Measurements from ENCODE around the gene P2RY14. TPM values are rescaled to one million over a fixed set of nuclear protein-coding genes. Genes with fewer than 3 reads are reported as not detected.

Gene P2RY14
- total RNA-seq, 2 donors from 2014 or later: 0.09 to 0.28 TPM

- Histone ChIP-seq H3K27ac (no peak overlapping the region), H3K4me3 (no peak overlapping the region), H3K9me3 (no peaks in the 10 kb centered on the region), H3K27me3 (replicated peaks; ENCODE audit: insufficient read depth) (no peaks in the 10 kb centered on the region), H3K4me1 (replicated peaks) (no peaks in the 10 kb centered on the region), H3K36me3 (no peaks in the 10 kb centered on the region)
- 95% methylated on average over 11 of the region's 11 CpGs for WGBS
- no peak for DNase-seq (ENCODE audit: low spot score)
- TF ChIP-seq POLR2AphosphoS5 (IDR thresholded peaks at IDR 0.05) (no peak), POLR2A (IDR thresholded peaks at IDR 0.05) (no peak), CTCF (IDR thresholded peaks at IDR 0.05) (no peak)
- intact Hi-C loops (cut with DNase I): no loop called here
Observed at GRCh38 chr3:151268267-151269235, 9.8 kb downstream of the P2RY14 start.

- Histone ChIP-seq H3K4me1 (replicated peaks) (no peaks in the 10 kb centered on the region), H3K27me3 (replicated peaks; ENCODE audit: insufficient read depth) (no peaks in the 10 kb centered on the region), H3K36me3 (no peaks in the 10 kb centered on the region), H3K27ac (no peak overlapping the region), H3K9me3 (no peaks in the 10 kb centered on the region), H3K4me3 (no peak overlapping the region)
- intact Hi-C loops (cut with DNase I): no loop called here
- WGBS: 94% methylated on average over 1 of the region's 1 CpG
- no peak for DNase-seq (ENCODE audit: low spot score)
- TF ChIP-seq CTCF (IDR thresholded peaks at IDR 0.05): no peak
- TF ChIP-seq POLR2A (IDR thresholded peaks at IDR 0.05): no peak
- TF ChIP-seq POLR2AphosphoS5 (IDR thresholded peaks at IDR 0.05): no peak
Observed at GRCh38 chr3:151267066-151267465, 11.3 kb downstream of the P2RY14 start.

- no peak for DNase-seq (ENCODE audit: low spot score)
- no peak overlapping the region for H3K27ac ChIP-seq
- H3K4me1 ChIP-seq (replicated peaks): no peaks in the 10 kb centered on the region
- H3K4me3 ChIP-seq: no peak overlapping the region
- intact Hi-C loops (cut with DNase I): no loop called here
- H3K36me3 ChIP-seq: no peaks in the 10 kb centered on the region
- no peak for TF ChIP-seq POLR2A (IDR thresholded peaks at IDR 0.05)
- no peak for TF ChIP-seq CTCF (IDR thresholded peaks at IDR 0.05)
- TF ChIP-seq POLR2AphosphoS5 (IDR thresholded peaks at IDR 0.05): no peak
- H3K9me3 ChIP-seq: no peaks in the 10 kb centered on the region
- 80% methylated on average over 5 of the region's 5 CpGs for WGBS
- no peaks in the 10 kb centered on the region for H3K27me3 ChIP-seq (replicated peaks; ENCODE audit: insufficient read depth)
Observed at GRCh38 chr3:151265866-151266265, 12.5 kb downstream of the P2RY14 start.

GRCh38 chr3:151265166-151265565 is 13.2 kb downstream of the P2RY14 start:
- H3K27me3 ChIP-seq (replicated peaks; ENCODE audit: insufficient read depth): no peaks in the 10 kb centered on the region
- intact Hi-C loops (cut with DNase I): no loop called here
- 93% methylated on average over 5 of the region's 5 CpGs for WGBS
- no peak for DNase-seq (ENCODE audit: low spot score)
- H3K4me1 ChIP-seq (replicated peaks): no peaks in the 10 kb centered on the region
- TF ChIP-seq CTCF (IDR thresholded peaks at IDR 0.05) (no peak), POLR2AphosphoS5 (IDR thresholded peaks at IDR 0.05) (no peak)
- H3K4me3 ChIP-seq: no peak overlapping the region
- no peak overlapping the region for H3K27ac ChIP-seq
- no peaks in the 10 kb centered on the region for H3K9me3 ChIP-seq
- no peaks in the 10 kb centered on the region for H3K36me3 ChIP-seq

- intact Hi-C loops (cut with DNase I): no loop called here
- Histone ChIP-seq H3K27me3 (replicated peaks; ENCODE audit: insufficient read depth) (no peaks in the 10 kb centered on the region), H3K9me3 (no peaks in the 10 kb centered on the region), H3K4me1 (replicated peaks) (no peaks in the 10 kb centered on the region), H3K27ac (no peak overlapping the region), H3K4me3 (no peak overlapping the region), H3K36me3 (no peaks in the 10 kb centered on the region)
- TF ChIP-seq CTCF (IDR thresholded peaks at IDR 0.05) (no peak), POLR2AphosphoS5 (IDR thresholded peaks at IDR 0.05) (no peak), POLR2A (IDR thresholded peaks at IDR 0.05) (no peak)
- DNase-seq (ENCODE audit: low spot score): no peak
- 100% methylated on average over 1 of the region's 1 CpG for WGBS
Observed at GRCh38 chr3:151264605-151265004, 13.7 kb downstream of the P2RY14 start.

All from prostate gland (tissue), 2 donors.